Posterior cingulate gyrus (tissue), 11 donors: ENCODE measurements around the gene HECW1.

Source experiments
- DNase-seq, 10 donors: peaks; one replicate each; pipeline versions ENCODE4 v3.0.0 to v3.0.0-alpha.2; 2020 to 2021; ENCODE audit warnings: mixed read lengths in 3 of 10
- intact Hi-C: fragments of 100-400 bp; cut with DNase I; formaldehyde crosslinking; loops from one replicate; pipeline ENCODE4 v1.15.1; 2023

The HECW1 gene

GRCh38 chr7:43517464-43517863 is 405.0 kb downstream of the HECW1 start:
- no peak for DNase-seq
- intact Hi-C loops = no loop called here

GRCh38 chr7:43520201-43520600 is 407.8 kb downstream of the HECW1 start:
- intact Hi-C loops = no loop called here
- no peak for DNase-seq

- DNase-seq = no peak
These were observed 410.1 kb downstream of the HECW1 start for GRCh38 chr7:43522406-43523156.

GRCh38 chr7:43528576-43529354 is 416.3 kb downstream of the HECW1 start:
- intact Hi-C loops = no loop called here
- DNase-seq = no peak

More at GRCh38 chr7:43522406-43523156, 410.1 kb downstream of the HECW1 start:
- intact Hi-C loops = no loop called here

- intact Hi-C loops = no loop called here
- DNase-seq = no peak
These were observed 418.3 kb downstream of the HECW1 start for GRCh38 chr7:43530553-43531410.

- DNase-seq = no peak
- intact Hi-C loops = no loop called here
These were observed 419.3 kb downstream of the HECW1 start for GRCh38 chr7:43531700-43532099.

- intact Hi-C loops = no loop called here
- no peak for DNase-seq
These were observed 421.5 kb downstream of the HECW1 start for GRCh38 chr7:43533801-43534479.

- intact Hi-C loops = no loop called here
- no peak for DNase-seq
These were observed 422.6 kb downstream of the HECW1 start for GRCh38 chr7:43535031-43535451.

GRCh38 chr7:43535810-43536585 is 423.6 kb downstream of the HECW1 start:
- intact Hi-C loops = no loop called here
- no peak for DNase-seq

GRCh38 chr7:43536773-43537172 is 424.3 kb downstream of the HECW1 start:
- DNase-seq = peak in 1 of 10 donors; percentile 66
- intact Hi-C loops = no loop called here

GRCh38 chr7:43537765-43538403 is 425.4 kb downstream of the HECW1 start:
- intact Hi-C loops = no loop called here
- DNase-seq = no peak

- intact Hi-C loops = no loop called here
- no peak for DNase-seq
These were observed 425.9 kb downstream of the HECW1 start for GRCh38 chr7:43538404-43538771.

GRCh38 chr7:43540471-43540870 is 428.0 kb downstream of the HECW1 start:
- intact Hi-C loops = no loop called here
- DNase-seq = no peak

- intact Hi-C loops = no loop called here
- no peak for DNase-seq
These were observed 430.3 kb downstream of the HECW1 start for GRCh38 chr7:43542716-43543115.

GRCh38 chr7:43546231-43546630 is 433.8 kb downstream of the HECW1 start:
- no peak for DNase-seq
- intact Hi-C loops = no loop called here

- intact Hi-C loops = no loop called here
- DNase-seq = no peak
These were observed 438.0 kb downstream of the HECW1 start for GRCh38 chr7:43550427-43550826.

GRCh38 chr7:43552122-43552521 is 439.7 kb downstream of the HECW1 start:
- peak in 4 of 10 donors; percentile 36 to 89 (median 60) for DNase-seq

GRCh38 chr7:43553999-43554398 is 441.6 kb downstream of the HECW1 start:
- DNase-seq = no peak
- intact Hi-C loops = no loop called here

More at GRCh38 chr7:43552122-43552521, 439.7 kb downstream of the HECW1 start:
- intact Hi-C loops = no loop called here

GRCh38 chr7:43554423-43554822 is 442.0 kb downstream of the HECW1 start:
- no peak for DNase-seq
- intact Hi-C loops = no loop called here
